GM19372 (cell line): ENCODE results near the gene GIMD1.
"Not testable (repeated sequence)": the region's sequence is repeated elsewhere in the genome, so short reads cannot be mapped to it uniquely, and the experiment has no call there.

ENCODE experiments used
- ATAC-seq: cut with Tn5 transposase; IDR thresholded peaks from one replicate; pipeline ENCODE4 v1.9.1; 2021; ENCODE audit warnings: mild to moderate bottlenecking, low read depth, moderate library complexity; ENCODE audit not compliant: unreplicated experiment

The GIMD1 gene

DNA sequence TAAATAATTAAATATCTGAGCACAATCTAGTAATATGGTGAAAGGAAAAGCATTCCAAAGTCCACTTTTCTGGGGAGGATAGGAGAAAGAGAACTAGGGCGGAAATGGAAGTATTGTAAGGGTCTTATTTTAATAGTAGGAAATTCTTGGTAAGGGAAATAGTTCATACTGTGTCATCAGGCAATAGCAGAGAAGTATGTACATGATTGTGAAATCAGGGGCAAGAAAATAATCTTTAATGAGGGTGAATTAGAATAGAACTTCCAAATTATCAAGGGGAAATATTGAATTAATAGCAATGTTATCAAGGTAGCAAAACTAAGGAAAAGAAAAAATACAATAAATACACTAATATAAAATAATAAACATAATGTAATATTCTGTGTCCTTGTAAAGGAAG, 14.8 kb downstream of the GIMD1 start:
- no peak for ATAC-seq

DNA sequence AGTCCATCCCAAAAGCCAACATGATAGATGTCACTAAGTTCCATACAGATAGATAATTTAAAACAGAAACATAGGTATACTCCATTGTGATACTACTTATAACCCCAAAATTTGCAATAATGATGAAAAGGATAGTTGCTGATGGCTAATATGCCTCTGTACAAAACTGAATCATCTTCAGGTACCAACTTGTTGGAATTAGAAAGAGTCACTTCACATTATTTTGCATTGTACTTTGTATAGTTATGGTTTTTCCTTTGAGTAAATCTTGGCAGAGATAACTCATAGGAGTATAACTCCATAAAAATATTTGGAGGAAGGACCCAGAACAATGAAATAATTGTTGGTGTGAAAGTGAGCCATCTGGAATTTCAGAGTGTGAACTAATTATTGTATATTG, 17.6 kb downstream of the GIMD1 start:
- no peak for ATAC-seq

DNA sequence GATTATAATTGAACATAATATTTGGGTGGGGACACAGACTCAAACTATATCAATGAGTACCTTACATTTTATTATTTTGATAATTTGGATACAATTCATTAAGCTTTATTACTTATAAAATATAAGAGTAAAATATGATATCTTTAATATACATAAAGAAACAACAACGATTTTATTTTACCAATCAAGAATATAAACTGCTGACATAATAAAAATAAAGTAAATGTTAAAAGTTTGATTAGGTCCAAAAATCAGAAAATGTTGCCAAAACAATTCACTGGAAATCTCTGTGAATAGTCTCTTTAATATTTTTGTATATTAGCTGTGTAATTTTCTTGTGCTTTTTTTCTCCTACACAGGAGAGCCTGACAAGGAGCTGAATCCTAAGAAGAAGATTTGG, 21.4 kb downstream of the GIMD1 start:
- ATAC-seq = no peak

DNA sequence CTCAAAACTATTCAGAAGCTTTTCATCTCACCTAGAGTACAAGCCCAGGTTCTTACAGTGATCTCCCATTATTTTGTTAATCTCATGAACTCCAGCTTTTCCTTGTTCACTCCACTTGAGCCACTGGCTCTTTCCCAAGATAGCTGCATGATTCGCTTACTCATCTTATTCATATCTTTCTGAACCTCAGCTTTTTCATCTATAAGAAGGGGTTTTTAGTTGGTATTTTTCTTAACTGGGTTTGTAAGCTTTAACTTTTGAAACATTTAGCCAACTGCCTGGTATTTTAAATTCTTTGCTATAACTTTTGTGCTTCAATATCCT, 24.0 kb downstream of the GIMD1 start:
- no peak for ATAC-seq

DNA sequence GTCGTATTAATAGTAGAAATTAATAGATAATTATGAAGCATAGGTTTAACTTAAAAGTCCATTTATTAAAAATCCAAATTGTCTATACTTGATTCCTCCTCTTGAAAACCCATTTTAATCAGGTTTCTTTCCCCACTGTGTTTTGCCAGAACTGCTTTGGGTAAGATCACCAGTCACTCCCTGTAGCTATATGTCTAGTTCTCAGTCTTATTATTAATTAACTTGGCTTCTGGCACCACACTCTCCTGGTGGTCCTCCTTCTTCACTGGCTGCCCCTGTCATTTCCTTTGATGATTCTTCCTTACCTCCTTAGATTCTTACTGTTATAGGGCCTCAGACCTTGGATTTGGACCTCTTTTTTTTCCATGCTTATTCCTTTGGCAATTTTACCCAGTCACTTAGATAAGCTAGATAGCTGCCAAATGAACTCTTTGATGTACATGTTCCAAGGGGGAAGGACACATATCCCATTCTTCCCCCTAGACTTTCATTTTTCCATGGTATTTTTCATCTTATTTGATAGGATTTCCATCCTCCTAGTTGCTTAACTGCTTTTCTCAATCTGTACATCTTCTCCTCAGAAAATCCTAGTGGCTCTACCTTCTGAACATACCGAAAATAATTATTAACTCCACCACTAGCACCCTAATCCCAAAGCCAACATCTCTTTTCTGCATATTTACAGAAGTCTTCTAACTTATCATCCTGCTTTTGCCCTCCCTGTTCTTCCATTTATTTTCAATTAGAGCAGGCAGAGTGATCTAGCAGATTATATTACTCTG, 24.5 kb downstream of the GIMD1 start:
- no peak for ATAC-seq

DNA sequence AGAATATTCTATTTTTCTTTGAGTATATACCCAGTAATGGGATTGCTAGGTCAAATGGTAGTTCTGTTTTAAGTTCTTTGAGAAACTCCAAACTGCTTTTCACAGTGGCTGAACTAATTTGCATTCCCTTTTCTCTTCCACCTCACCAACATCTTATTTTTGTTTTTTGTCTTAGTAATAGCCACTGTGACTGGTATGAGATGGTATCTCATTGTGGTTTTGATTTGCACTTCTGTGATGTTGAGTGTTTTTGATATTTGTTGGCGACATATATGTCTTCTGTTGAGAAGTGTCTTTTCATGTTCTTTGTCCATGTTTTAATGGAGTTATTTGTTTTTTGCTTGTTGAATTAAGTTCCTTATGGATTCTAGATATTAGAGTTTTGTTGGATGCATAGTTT, 27.8 kb downstream of the GIMD1 start:
- ATAC-seq = no peak

DNA sequence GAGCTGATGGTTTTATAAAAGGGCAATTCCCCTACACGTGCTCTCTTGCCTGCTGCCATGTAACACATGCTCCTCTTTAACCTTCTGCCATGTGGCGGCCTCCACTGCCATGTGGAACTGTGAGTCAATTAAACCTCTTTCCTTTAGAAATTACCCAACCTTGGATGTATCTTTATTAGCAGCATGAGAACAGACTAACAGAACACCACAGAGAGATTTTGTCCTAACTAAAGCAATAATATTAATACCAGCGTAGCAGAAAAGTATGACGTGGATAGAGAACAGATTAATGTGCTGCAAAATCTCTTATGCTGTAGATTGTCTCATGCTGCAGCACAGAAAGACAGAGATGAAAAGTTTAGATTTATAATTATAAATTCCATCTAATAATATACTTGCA, 29.1 kb downstream of the GIMD1 start:
- ATAC-seq = no peak

DNA sequence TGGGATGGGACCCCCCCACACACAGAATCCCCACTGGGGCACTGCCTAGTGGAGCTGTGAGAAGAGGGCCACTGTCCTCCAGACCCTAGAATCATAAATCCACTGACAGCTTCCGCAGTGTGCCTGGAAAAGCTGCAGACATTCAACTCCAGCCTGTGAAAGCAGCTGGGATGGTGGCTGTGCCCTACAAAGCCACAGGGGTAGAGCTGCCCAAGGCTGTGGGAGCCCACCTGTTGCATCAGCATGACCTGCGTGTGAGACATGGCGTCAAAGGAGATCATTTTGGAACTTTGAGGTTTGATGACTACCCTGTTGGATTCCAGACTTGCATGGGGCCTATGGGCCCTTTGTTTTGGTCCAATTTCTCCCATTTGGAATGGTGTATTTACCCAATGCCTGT, 29.9 kb downstream of the GIMD1 start:
- no peak for ATAC-seq

DNA sequence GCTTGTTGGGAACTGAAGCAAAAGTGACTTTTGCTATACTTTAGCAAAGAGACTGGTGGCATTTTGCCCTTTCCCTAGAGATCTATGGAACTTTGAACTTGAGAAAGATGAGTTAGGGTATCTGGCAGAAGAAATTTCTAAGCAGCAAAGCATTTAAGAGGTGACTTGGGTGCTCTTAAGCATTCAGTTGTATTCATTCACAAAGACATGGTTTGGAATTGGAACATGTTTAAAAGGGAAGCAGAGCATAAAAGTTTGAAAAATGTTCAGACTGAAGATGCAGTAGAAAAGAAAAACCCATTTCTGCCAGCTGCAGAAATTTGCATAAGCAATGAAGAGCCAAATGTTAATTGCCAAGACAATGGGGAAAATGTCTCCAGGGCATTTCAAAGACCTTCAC, 30.7 kb downstream of the GIMD1 start:
- no peak for ATAC-seq

DNA sequence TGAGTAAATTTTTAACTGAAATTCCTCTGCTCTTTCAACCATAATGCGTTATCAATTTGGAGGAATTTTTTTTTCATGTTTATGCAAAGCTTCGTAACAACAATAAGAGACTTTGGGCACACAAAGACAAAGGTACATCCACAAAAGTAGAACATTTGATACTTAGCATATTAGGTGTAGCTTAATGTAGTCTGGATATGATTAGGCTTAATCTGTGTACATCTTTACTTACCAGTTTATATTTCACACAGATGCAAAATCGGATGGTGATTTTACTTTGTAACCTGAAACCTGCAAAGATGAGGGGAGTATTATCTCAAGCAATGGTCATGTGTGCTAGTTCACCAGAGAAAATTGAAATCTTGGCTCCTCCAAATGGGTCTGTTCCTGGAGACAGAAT, 32.0 kb downstream of the GIMD1 start:
- ATAC-seq = no peak

DNA sequence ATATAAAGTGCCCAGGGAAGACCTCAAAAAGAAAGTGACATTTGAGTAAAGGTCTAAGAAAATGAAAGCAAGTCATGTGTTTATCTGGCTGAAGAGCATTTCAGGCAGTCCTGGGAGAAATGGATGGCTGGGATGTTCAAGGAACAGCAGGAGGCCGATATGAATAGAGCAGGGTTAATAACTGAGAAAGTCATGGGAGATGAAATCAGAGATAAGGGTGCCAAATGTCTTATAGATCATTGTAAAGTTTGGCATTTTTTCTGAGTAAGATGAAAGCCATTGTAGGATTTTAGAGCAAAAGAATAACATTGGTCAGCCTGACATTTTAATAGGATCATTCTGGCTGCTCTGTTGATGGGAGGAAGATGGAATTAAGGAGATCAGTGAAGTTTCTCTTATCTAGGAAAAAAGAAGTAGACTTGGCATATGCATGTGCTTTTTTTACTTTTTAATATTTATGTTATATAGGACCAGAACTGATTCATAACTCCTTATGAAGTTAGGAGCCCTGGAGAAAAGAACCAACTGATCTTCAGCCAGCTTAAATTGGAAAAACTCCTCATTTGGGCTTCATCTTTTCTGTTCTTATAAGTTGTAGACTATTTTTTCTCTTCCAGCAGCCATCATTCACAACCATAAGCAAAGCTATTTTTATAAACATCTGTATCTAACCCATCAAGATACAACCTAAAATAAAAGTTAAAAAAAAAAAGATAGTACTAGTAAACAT, 33.7 kb downstream of the GIMD1 start:
- ATAC-seq = no peak

DNA sequence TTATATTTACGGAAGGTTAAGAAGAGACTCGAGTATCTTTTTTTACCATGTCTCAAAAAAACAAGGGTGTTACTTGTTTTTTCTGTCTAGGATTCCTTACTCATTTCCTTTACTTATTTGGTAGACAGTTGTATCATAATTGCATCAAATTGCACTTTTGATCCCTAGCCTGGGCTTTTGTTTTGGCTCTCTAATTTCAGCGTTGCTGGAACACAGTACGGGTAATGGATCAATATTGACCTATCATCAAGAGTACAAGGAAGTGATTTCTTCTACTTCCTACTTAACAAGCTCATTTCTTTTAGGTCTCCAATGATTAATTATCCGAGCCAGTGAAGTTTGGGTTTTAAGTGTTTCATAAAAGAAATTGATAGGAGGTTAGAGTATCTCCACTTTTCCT, 35.4 kb downstream of the GIMD1 start:
- ATAC-seq = no peak

DNA sequence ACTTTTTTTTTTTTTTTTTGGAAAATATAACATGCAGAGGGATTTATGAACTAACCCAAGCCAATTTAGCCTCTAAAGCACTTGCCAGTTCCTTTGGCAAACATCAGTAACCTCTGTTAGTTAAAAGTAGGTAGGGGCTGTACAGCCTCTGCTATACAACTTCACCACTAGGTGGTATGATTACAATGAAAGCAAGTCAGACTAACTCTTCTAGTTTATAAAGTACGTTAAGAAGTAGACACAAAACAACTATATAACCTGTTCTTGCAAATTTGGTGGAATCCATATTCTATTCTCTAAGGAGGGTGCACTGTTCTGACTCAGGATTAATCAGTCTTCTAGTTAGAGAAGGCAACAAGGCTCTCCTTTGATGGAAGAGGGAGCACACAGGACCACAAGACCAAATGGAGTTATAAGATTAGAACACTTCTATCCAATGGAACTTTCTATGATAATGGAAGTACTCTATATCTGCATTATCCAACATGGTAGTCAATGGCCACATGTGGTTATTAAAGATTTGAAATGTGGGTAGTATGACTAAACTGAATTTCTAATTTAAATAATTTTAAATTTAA, 39.4 kb downstream of the GIMD1 start:
- peak; percentile 90 for ATAC-seq

DNA sequence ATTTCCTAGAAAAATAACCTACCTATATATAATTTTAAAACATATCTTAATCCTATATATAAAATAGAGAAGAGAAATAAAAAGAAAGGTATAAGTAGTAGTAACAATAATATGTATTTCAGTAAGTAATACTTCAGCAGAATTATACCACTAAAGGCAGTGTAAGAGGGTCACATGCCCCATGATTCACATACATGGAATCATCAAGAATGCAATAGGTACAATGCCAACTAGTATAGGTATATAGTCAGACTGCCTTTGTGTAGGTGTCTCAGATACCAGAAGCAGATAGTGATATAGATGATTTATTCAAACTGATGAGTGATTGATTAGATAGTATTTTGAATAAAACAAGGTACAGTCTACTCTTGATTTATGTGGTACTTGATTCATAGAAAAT, 42.8 kb downstream of the GIMD1 start:
- ATAC-seq = no peak

DNA sequence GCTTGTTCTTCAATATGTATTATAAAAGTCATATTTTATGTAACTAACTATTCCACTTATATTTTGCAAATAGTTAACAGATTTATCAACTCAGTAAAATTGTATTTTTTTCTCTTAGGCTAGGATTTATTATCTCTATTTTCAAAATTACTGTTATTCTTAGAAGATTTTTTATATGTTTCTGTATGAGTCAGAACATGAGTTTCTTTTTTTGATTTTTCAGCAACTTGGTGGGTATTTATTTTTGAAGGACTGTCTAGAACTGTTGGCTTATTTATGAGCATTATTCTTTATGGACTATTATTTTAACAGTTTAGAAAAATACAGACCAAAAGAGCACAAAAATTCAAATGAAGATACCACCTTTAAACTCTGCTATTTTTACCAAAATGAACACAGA, 45.5 kb downstream of the GIMD1 start:
- ATAC-seq = no peak

DNA sequence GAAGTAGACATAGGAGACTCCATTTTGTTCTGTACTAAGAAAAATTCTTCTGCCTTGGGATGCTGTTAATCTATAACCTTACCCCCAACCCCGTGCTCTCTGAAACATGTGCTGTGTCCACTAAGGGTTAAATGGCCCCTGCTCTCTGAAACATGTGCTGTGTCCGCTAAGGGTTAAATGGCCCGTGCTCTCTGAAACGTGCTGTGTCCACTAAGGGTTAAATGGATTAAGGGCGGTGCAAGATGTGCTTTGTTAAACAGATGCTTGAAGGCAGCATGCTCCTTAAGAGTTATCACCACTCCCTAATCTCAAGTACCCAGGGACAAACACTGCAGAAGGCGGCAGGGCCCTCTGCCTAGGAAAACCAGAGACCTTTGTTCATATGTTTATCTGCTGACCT, 46.8 kb downstream of the GIMD1 start:
- ATAC-seq = not testable (repeated sequence)

DNA sequence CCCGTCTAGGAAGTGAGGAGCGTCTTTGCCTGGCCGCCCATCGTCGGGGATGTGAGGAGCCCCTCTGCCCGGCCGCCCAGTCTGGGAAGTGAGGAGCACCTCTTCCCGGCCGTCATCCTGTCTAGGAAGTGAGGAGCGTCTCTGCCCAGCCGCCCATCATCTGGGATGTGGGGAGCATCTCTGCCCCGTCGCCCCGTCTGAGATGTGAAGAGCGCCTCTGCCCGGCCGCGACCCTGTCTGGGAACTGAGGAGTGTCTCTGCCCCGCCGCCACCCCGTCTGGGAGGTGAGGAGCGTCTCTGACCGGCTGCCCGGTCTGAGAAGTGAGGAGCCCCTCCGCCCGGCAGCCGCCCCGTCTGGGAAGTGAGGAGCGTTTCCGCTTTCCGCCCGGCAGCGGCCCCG, 47.4 kb downstream of the GIMD1 start:
- ATAC-seq = not testable (repeated sequence)

DNA sequence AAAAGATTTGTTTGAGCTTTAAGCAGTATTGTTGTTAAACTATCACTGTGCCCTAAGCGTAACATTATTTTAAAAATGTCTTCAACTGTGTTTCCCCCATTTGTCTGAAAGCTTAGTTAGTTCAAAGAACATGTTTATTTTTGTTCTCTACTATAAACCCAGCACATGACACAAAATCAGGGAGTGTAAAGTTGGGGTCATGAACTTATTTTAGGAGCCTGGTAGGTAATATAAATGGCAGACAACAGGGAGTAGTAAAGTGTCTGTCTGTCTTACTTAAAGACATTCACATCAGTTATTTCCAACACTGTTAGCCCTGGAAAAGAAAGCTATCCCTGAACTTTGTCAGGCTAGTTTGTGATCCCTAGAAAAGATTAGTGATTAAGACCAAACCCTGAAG, 48.3 kb downstream of the GIMD1 start:
- ATAC-seq = no peak

DNA sequence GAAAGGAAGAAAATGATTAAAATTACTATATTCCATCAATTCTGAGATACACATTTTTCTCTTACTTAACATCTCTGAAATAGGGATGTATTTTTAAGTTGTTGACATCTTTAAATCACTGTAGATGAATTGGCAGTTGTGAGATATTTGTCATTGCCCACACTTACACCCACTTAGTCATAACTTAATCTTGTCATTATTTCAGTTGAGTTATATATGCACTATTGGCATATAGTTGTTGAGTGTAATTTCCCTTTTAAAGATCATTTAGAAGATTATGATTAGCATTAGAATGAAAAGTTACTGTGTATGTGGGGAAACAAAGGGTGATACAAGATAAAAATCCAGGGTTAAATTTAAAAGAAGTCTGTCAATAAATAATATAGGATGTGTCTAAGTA, 50.1 kb downstream of the GIMD1 start:
- no peak for ATAC-seq

DNA sequence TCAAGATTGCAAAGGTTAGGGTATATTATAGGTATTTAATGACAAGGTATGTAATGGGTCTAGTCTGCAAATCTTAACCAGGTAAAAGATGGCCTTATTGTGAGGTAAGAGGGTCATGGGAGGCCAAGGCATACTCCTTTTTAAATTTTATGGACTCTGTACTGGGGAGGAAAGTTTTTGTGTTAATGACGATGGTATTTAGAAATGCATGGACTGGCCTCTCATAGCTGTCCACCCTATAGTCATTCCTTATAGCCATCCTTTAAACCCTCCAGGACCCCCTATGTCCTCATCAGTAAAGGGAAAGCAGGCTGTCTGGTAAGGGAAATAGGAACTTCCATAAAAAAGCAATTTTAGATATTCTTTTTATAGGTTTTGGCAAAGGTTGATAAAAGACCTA, 50.8 kb downstream of the GIMD1 start:
- ATAC-seq = no peak

DNA sequence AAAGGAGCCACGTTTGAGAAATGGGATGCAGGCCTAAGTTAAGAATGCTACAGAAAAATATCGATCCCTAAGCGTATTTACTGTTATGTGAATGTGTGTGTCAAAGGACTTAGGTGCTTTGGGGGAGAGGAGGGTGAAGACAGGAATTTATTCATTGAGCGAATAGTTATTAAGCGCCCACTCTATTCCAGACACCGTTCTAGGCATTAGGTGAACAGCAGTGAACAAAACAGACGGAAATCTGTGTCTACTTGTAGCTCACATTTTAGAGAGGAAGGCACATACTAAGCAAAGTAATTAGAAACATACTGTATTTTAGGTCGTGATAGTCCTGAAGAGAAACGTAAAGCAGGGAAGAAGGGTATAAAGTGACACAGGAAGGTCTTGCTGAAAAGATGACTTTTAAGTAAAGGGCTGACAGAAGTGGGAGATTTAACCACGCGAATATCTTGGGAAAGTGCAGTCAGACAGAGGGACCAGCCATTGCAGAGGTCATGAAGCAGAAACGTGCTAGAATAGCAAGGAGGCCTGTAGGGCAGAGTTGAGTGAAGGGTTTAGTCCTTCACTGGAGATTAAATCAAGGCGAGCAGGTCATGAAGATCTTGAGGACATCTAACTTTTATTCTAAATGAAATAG, 51.7 kb downstream of the GIMD1 start:
- ATAC-seq = peak; percentile 1
